Adrenal gland (tissue), 12 donors: Measurements from ENCODE around the gene PHGDH. TPM values are rescaled to one million over a fixed set of nuclear protein-coding genes. Genes with fewer than 3 reads are reported as not detected.

ENCODE experiments used
- DNase-seq, 7 donors: peaks; one replicate each; pipeline ENCODE4 v3.0.0-alpha.2; 2019 to 2020
- H3K27ac ChIP-seq, 5 donors: fragments of 200-600 bp; sonication (generic) in 4 of 5; 1 replicate in 3 of 5; 2 replicates in 2 of 5; pipeline versions ENCODE4 v1.5.1 to v1.8.0; 2016 to 2020; ENCODE audit warnings: mild to moderate bottlenecking in 1 of 5
- H3K27me3 ChIP-seq: fragments of 200-600 bp; 2 replicates; pipeline ENCODE4 v1.8.0; 2021
- H3K36me3 ChIP-seq, 2 donors: fragments of 200-600 bp; replicated peaks in 1 of 2; 1 replicate in 1 of 2; 2 replicates in 1 of 2; pipeline versions ENCODE4 v1.5.1 to v1.8.0; 2018 to 2022
- H3K4me1 ChIP-seq, 2 donors: fragments of 200-600 bp; replicated peaks in 1 of 2; 1 replicate in 1 of 2; 2 replicates in 1 of 2; pipeline versions ENCODE4 v1.5.1 to v1.8.0; 2018 to 2021
- H3K4me3 ChIP-seq, 4 donors: fragments of 200-600 bp; sonication (generic) in 3 of 4; one replicate each; pipeline ENCODE4 v1.5.1; 2016 to 2018
- H3K9me3 ChIP-seq, 3 donors: fragments of 200-600 bp; sonication (generic) in 1 of 3; replicated peaks in 1 of 3; 1 replicate in 2 of 3; 2 replicates in 1 of 3; pipeline versions ENCODE4 v1.5.1 to v1.8.0; 2016 to 2021
- POLR2A ChIP-seq, 2 donors: fragments of 450-650 bp; IDR thresholded peaks; one replicate each; pipeline ENCODE4 v1.6.1; 2017; ENCODE audit warnings: antibody characterized with exemption in 2 of 2, mild to moderate bottlenecking in 2 of 2, moderate library complexity in 1 of 2
- WGBS, 4 donors: extraction: QIAGEN DNeasy Blood & Tissue Kit in 2 of 4; methylation state at CpG; one replicate each; pipeline versions ENCODE4 v1.1.5 to v1.1.7; 2013 to 2017; 5-methylcytosine and 5-hydroxymethylcytosine counted together
- intact Hi-C, 2 donors: fragments of 100-400 bp; cut with DNase I; formaldehyde crosslinking; loops; one replicate each; pipeline versions ENCODE4 v1.14.1 to v1.15.0; 2022 to 2023
- polyA plus RNA-seq, 3 donors: library from polyadenylated mRNA; stranded (reverse); fragments of 200-250 nt in 2 of 3; fragments of 350-450 nt in 1 of 3; fragmentation: Illumina TruSeq in 1 of 3; extraction: RNeasy Lipid Tissue Mini Kit (QIAGEN cat#74804) in 1 of 3; gene quantifications; one replicate each; pipeline ENCODE4 v1.2.3, GENCODE V29; 2013 to 2014
- total RNA-seq, 9 donors: library from RNA; depleted of rRNA in 4 of 9; stranded (reverse); fragments of >200 nt in 4 of 9; fragments of 120-200 nt in 1 of 9; fragmentation: NEBNext Ultra II Directional in 1 of 9; extraction: Animal tissue kit (Norgen Biotek cat#: 25700) in 1 of 9; gene quantifications; one replicate each; pipeline versions ENCODE4 v1.1.0 to v1.2.4, GENCODE V29; 2013 to 2023
- TF ChIP-seq, protein P1 (sequence below), 6 experiments: fragments of 450-650 bp in 4 of 6; fragments of 200-600 bp in 2 of 6; sonication (generic) in 1 of 6; IDR thresholded peaks; 1 replicate in 5 of 6; 2 replicates in 1 of 6; pipeline versions ENCODE4 v1.5.1 to v1.8.0; 2016 to 2021; ENCODE audit warnings: antibody characterized with exemption in 6 of 6, mild to moderate bottlenecking in 2 of 6, moderate library complexity in 1 of 6
- donor health status: healthy with polysubstance abuse.
- donor health status: Bipolar disorder and iron deficiency.
- donor health status: DM: yes; HTN: yes; CAD: no.
- donor health status: DM: no; HTN: no; CAD: no.
- donor health status: DM: no; HTN: no; CAD: no.
- donor health status: DM: yes; HTN: yes; CAD: no.

PHGDH gene
- total and polyA plus RNA-seq, 12 donors, result 1.8 to 27.7 (median 3.6) TPM

DNA sequence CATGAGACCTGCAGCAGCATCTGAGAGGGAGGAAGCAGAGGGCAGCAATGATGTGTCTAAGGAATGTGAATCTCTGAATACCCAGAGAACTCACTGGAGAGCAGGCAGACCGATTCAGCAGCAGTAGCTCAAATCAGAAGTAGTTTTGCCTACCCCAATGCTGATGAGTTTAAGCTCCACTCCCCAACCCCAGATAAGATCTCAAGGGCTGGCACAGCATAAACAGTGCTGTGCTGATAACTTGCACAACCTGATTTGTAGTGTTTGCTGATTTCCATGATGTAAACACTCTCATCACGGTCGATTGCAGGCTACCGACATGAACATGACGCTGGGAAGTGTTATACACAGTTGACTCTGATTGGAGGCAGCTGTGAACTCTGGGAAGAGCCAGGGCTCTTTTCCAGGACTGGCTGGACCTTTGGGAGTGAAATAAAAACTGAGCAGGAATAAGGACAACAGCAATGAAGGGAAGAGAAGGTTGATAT, 68.2 kb downstream of the PHGDH start:
- Histone ChIP-seq H3K9me3 (no peaks in the 10 kb centered on the region), H3K27me3 (no peaks in the 10 kb centered on the region), H3K4me1 (no peaks in the 10 kb centered on the region), H3K4me3 (no peak overlapping the region), H3K27ac (no peak overlapping the region), H3K36me3 (no peaks in the 10 kb centered on the region)
- WGBS, 4 donors, result 12 to 28% (median 23%) methylated on average over 5 of the region's 5 CpGs
- peak in 2 of 7 donors; percentile 22 to 34 for DNase-seq
- intact Hi-C loops, result no loop called here
- TF ChIP-seq POLR2A (IDR thresholded peaks at IDR 0.05), result no peak
- TF ChIP-seq, protein P1, sequence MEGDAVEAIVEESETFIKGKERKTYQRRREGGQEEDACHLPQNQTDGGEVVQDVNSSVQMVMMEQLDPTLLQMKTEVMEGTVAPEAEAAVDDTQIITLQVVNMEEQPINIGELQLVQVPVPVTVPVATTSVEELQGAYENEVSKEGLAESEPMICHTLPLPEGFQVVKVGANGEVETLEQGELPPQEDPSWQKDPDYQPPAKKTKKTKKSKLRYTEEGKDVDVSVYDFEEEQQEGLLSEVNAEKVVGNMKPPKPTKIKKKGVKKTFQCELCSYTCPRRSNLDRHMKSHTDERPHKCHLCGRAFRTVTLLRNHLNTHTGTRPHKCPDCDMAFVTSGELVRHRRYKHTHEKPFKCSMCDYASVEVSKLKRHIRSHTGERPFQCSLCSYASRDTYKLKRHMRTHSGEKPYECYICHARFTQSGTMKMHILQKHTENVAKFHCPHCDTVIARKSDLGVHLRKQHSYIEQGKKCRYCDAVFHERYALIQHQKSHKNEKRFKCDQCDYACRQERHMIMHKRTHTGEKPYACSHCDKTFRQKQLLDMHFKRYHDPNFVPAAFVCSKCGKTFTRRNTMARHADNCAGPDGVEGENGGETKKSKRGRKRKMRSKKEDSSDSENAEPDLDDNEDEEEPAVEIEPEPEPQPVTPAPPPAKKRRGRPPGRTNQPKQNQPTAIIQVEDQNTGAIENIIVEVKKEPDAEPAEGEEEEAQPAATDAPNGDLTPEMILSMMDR (IDR thresholded peaks at IDR 0.05), result no peak

DNA sequence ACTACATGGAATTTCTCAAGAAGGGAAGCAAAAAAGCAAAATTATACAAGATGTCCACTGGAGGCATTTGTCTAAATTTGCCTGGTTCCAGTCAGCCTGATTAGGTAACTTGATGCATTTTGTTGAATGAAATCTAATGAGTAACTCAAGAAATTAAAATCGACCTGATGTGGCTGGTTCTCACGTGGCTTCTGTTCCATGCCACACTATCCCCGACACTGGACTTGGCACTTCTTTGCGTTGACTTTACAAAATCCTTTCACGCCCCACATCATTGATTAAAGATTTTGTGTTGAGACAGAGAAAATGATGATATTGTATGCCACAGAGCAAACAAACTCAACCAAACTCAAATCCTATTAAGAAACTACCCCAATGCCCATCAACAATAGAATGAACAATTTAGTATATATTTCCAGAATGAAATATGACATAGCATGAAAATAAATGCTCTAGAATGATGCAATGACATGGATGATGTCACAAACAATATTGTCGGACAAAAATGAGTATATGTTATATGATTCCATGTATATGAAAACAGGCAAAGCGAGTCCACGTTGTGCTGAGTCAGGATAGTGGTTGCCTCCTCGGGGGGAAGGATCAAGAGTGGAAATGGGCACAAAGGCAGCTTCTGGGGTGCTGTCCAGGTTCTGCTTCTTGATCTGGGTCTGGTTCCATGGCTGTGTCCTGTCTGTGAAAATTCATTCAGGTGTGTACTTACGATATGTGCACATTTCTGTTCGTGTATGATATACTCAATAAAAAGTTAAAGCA, 69.9 kb downstream of the PHGDH start:
- DNase-seq, result no peak
- WGBS, 4 donors, result 77 to 88% (median 81%) methylated on average over 11 of the region's 11 CpGs
- no peak overlapping the region for H3K4me3 ChIP-seq
- intact Hi-C loops, result no loop called here
- TF ChIP-seq POLR2A (IDR thresholded peaks at IDR 0.05), result no peak
- TF ChIP-seq, protein P1 (IDR thresholded peaks at IDR 0.05), result no peak
- H3K9me3 ChIP-seq, result no peaks in the 10 kb centered on the region
- H3K4me1 ChIP-seq, result no peaks in the 10 kb centered on the region
- H3K27me3 ChIP-seq, result no peaks in the 10 kb centered on the region
- no peak overlapping the region for H3K27ac ChIP-seq
- H3K36me3 ChIP-seq, result no peaks in the 10 kb centered on the region

DNA sequence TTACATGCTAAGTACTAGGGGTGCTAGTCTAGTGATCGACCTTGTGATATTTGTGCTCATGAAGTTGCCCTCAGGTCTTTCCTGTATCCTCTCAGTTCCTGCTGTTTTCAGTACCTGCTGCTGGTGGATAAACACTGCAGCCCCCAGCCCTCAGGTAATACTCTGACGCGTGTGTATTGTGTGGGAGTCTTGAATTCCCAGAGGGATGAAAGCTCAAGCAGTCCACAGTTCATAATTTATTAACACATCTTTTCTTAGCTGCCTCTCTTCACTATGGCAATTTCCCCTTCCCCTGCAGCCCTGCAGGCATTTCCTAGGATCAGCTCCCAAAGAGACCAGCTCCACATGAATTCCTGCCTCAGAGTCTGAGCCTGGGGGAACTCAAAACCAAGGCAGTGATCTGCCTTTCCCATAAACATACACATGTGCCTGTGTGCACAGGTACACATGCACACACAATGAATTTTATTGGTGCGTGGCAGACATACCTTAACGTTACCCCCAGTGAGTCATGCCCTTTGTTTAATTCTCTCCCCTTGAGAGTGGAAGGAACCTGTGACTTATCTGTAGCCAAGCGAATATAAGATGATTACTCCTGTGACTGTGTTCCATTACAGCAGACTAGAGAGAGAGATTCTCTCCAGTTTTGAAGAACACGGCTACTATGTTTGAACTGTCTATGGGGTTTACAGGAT, 71.0 kb downstream of the PHGDH start:
- 73 to 82% (median 78%) methylated on average over 7 of the region's 7 CpGs for WGBS, 4 donors
- Histone ChIP-seq H3K27me3 (no peaks in the 10 kb centered on the region), H3K4me1 (no peaks in the 10 kb centered on the region), H3K36me3 (no peaks in the 10 kb centered on the region), H3K4me3 (no peak overlapping the region), H3K27ac (no peak overlapping the region), H3K9me3 (no peaks in the 10 kb centered on the region)
- no peak for DNase-seq
- intact Hi-C loops, result no loop called here
- TF ChIP-seq POLR2A (IDR thresholded peaks at IDR 0.05), result no peak
- TF ChIP-seq, protein P1 (IDR thresholded peaks at IDR 0.05), result no peak

DNA sequence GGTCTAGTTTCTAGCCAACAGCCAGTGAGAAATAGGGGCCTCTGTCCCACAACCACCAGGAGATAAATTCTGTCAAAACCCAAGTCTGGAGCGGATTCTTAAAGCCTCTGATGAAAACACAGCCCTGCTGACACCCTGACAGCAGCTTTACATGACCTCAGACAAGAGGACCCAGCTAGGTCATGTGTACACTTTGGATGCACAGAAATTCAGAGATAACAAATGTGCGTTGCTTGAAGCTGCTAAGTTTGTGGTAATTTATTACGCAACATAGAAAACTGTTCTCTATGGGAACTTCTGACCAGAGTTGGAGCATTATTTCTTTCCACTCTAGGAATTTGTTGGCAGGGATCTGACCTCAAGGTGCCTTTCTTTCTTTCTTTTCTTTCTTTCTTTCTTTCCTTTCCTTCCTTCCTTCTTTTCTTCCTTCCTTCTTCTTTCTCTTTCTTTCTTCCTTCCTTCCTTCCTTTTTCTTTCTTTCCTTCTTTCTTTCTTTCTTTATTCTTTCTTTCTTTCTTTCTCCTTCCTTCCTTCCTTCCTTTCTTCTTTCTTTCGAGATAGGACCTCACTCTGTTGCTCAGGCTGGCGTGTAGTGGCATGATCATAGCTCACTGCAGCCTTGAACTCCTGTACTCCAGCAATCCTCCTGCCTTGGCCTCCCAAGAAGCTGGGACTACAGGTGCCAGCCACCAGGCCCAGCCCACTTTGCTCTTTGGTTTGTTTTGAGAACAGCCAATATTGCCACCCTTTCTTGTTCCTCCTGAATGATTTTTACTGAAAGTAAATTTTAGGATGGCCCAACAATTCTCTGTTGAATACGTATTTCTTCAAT, 71.8 kb downstream of the PHGDH start:
- H3K27ac ChIP-seq, result no peak overlapping the region
- intact Hi-C loops, result no loop called here
- no peaks in the 10 kb centered on the region for H3K9me3 ChIP-seq
- no peak for TF ChIP-seq POLR2A (IDR thresholded peaks at IDR 0.05)
- TF ChIP-seq, protein P1 (IDR thresholded peaks at IDR 0.05), result no peak
- 63 to 77% (median 72%) methylated on average over 6 of the region's 6 CpGs for WGBS, 4 donors
- no peak overlapping the region for H3K4me3 ChIP-seq
- H3K4me1 ChIP-seq, result no peaks in the 10 kb centered on the region
- no peak for DNase-seq
- H3K36me3 ChIP-seq, result no peaks in the 10 kb centered on the region
- H3K27me3 ChIP-seq, result no peaks in the 10 kb centered on the region
